HPDE6-E6E7 (cell line): Measurements from ENCODE around the gene VPS26B.
"Not testable (repeated sequence)": the region's sequence is repeated elsewhere in the genome, so short reads cannot be mapped to it uniquely, and the experiment has no call there.

Experiments used
- DNase-seq: peaks from one replicate; pipeline ENCODE4 v3.0.0; 2011; ENCODE audit warnings: missing footprints; ENCODE audit errors: extremely low spot score

Gene VPS26B

GRCh38 chr11:134231958-134232659 lies 7.6 kb downstream of the VPS26B start:
- DNase-seq: no peak

- DNase-seq: no peak
Measured at GRCh38 chr11:134233729-134234179, 9.3 kb downstream of the VPS26B start.

GRCh38 chr11:134235399-134235798 lies 10.9 kb downstream of the VPS26B start:
- no peak for DNase-seq

- no peak for DNase-seq
Measured at GRCh38 chr11:134236834-134237556, 12.5 kb downstream of the VPS26B start.

- no peak for DNase-seq
Measured at GRCh38 chr11:134237557-134237922, 13.1 kb downstream of the VPS26B start.

GRCh38 chr11:134238956-134239355 lies 14.5 kb downstream of the VPS26B start:
- no peak for DNase-seq

- no peak for DNase-seq
Measured at GRCh38 chr11:134240592-134240991, 16.1 kb downstream of the VPS26B start.

GRCh38 chr11:134242376-134242775 lies 17.9 kb downstream of the VPS26B start:
- no peak for DNase-seq

- no peak for DNase-seq
Measured at GRCh38 chr11:134243913-134244312, 19.4 kb downstream of the VPS26B start.

- DNase-seq: peak; percentile 19
Measured at GRCh38 chr11:134244593-134244992, 20.1 kb downstream of the VPS26B start.

GRCh38 chr11:134245434-134245833 lies 21.0 kb downstream of the VPS26B start:
- no peak for DNase-seq

- no peak for DNase-seq
Measured at GRCh38 chr11:134246100-134246499, 21.6 kb downstream of the VPS26B start.

GRCh38 chr11:134246678-134247077 lies 22.2 kb downstream of the VPS26B start:
- no peak for DNase-seq

GRCh38 chr11:134248910-134249480 lies 24.5 kb downstream of the VPS26B start:
- no peak for DNase-seq

GRCh38 chr11:134250246-134250645 lies 25.8 kb downstream of the VPS26B start:
- no peak for DNase-seq

- no peak for DNase-seq
Measured at GRCh38 chr11:134250675-134251074, 26.2 kb downstream of the VPS26B start.

- peak; percentile 27 for DNase-seq
Measured at GRCh38 chr11:134252346-134253187, 28.1 kb downstream of the VPS26B start.

GRCh38 chr11:134253188-134253993 lies 28.9 kb downstream of the VPS26B start, which contains the start of the genes ACAD8 and THYN1:
Gene ACAD8 (plus strand): TSS chr11:134253568. CDS start chr11:134253601, 33 bp downstream.
Gene THYN1 (minus strand): TSS chr11:134253352. CDS start chr11:134252882, 470 bp downstream.
- DNase-seq: peak; percentile 95

- no peak for DNase-seq
Measured at GRCh38 chr11:134254433-134255183, 30.1 kb downstream of the VPS26B start.

GRCh38 chr11:134255184-134255561 lies 30.7 kb downstream of the VPS26B start:
- not testable (repeated sequence) for DNase-seq
